Measurements from ENCODE around the gene PAXX. TPM values are rescaled to one million over a fixed set of nuclear protein-coding genes. Genes with fewer than 3 reads are reported as not detected.

The PAXX gene
- total RNA-seq, 1 experiment from 2014 or later, result 44.1 TPM

- H3K4me3 Mint-ChIP-seq, result no peak overlapping the region
- peaks cover 6% of the 10 kb centered on the region; the same call in 1 of the 2 replicates for H3K27me3 Mint-ChIP-seq (ENCODE audit: low read depth)
- H3K36me3 Mint-ChIP-seq, result peaks cover 6% of the 10 kb centered on the region; the same call in 1 of the 2 replicates
- ATAC-seq, result no peak
- POLR2A ChIA-PET, result interaction anchor here (0.7 kb wide), 1 partner anchor 544 kb away, joined by 4 read pairs; no protein-coding TSS in a partner anchor
- no peak for DNase-seq (ENCODE audit: low spot score)
- peaks cover 8% of the 10 kb centered on the region for H3K9me3 Mint-ChIP-seq
- CTCF ChIA-PET, result interaction anchor here (0.7 to 3.7 kb wide), 9 partner anchors 18 to 189 kb away, joined by 3 to 23 read pairs (median 5); partner anchors contain the start of gene NPDC1
- H3K4me1 Mint-ChIP-seq, result 0 out of 2 replicates have a peak, but pooled peaks cover 2% of the 10 kb centered on the region
- no peak overlapping the region for H3K27ac Mint-ChIP-seq
- TF ChIP-seq, protein P1, sequence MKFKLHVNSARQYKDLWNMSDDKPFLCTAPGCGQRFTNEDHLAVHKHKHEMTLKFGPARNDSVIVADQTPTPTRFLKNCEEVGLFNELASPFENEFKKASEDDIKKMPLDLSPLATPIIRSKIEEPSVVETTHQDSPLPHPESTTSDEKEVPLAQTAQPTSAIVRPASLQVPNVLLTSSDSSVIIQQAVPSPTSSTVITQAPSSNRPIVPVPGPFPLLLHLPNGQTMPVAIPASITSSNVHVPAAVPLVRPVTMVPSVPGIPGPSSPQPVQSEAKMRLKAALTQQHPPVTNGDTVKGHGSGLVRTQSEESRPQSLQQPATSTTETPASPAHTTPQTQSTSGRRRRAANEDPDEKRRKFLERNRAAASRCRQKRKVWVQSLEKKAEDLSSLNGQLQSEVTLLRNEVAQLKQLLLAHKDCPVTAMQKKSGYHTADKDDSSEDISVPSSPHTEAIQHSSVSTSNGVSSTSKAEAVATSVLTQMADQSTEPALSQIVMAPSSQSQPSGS (CRISPR knock-in tag; IDR thresholded peaks at IDR 0.05; ENCODE audit: borderline replicate concordance, low read depth), result no peak
- TF ChIP-seq ZBTB21 (CRISPR knock-in tag; IDR thresholded peaks at IDR 0.05; ENCODE audit: borderline replicate concordance) (no peak), ZNF671 (CRISPR knock-in tag; IDR thresholded peaks at IDR 0.05) (no peak), SMAD3 (CRISPR knock-in tag; IDR thresholded peaks at IDR 0.05; ENCODE audit: borderline replicate concordance) (no peak), EMX1 (CRISPR knock-in tag; IDR thresholded peaks at IDR 0.05) (no peak), TCF7 (CRISPR knock-in tag; IDR thresholded peaks at IDR 0.05; ENCODE audit: low read depth) (no peak), KAT7 (CRISPR knock-in tag; IDR thresholded peaks at IDR 0.05; ENCODE audit: borderline replicate concordance) (no peak), IRF1 (CRISPR knock-in tag; IDR thresholded peaks at IDR 0.05) (no peak), CREB1 (CRISPR knock-in tag; IDR thresholded peaks at IDR 0.05) (no peak), SOX15 (CRISPR knock-in tag; IDR thresholded peaks at IDR 0.05) (no peak), MLX (CRISPR knock-in tag; IDR thresholded peaks at IDR 0.05) (no peak), TEAD1 (CRISPR knock-in tag; IDR thresholded peaks at IDR 0.05) (no peak), JUN (CRISPR knock-in tag; IDR thresholded peaks at IDR 0.05) (no peak), MAX (CRISPR knock-in tag; IDR thresholded peaks at IDR 0.05) (no peak), ZNF425 (CRISPR knock-in tag; conservative IDR thresholded peaks at IDR 0.05) (no peak)
- TF ChIP-seq, protein P2, sequence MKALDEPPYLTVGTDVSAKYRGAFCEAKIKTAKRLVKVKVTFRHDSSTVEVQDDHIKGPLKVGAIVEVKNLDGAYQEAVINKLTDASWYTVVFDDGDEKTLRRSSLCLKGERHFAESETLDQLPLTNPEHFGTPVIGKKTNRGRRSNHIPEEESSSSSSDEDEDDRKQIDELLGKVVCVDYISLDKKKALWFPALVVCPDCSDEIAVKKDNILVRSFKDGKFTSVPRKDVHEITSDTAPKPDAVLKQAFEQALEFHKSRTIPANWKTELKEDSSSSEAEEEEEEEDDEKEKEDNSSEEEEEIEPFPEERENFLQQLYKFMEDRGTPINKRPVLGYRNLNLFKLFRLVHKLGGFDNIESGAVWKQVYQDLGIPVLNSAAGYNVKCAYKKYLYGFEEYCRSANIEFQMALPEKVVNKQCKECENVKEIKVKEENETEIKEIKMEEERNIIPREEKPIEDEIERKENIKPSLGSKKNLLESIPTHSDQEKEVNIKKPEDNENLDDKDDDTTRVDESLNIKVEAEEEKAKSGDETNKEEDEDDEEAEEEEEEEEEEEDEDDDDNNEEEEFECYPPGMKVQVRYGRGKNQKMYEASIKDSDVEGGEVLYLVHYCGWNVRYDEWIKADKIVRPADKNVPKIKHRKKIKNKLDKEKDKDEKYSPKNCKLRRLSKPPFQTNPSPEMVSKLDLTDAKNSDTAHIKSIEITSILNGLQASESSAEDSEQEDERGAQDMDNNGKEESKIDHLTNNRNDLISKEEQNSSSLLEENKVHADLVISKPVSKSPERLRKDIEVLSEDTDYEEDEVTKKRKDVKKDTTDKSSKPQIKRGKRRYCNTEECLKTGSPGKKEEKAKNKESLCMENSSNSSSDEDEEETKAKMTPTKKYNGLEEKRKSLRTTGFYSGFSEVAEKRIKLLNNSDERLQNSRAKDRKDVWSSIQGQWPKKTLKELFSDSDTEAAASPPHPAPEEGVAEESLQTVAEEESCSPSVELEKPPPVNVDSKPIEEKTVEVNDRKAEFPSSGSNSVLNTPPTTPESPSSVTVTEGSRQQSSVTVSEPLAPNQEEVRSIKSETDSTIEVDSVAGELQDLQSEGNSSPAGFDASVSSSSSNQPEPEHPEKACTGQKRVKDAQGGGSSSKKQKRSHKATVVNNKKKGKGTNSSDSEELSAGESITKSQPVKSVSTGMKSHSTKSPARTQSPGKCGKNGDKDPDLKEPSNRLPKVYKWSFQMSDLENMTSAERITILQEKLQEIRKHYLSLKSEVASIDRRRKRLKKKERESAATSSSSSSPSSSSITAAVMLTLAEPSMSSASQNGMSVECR (CRISPR knock-in tag; IDR thresholded peaks at IDR 0.05; ENCODE audit: borderline replicate concordance), result no peak
- TF ChIP-seq, protein P3, sequence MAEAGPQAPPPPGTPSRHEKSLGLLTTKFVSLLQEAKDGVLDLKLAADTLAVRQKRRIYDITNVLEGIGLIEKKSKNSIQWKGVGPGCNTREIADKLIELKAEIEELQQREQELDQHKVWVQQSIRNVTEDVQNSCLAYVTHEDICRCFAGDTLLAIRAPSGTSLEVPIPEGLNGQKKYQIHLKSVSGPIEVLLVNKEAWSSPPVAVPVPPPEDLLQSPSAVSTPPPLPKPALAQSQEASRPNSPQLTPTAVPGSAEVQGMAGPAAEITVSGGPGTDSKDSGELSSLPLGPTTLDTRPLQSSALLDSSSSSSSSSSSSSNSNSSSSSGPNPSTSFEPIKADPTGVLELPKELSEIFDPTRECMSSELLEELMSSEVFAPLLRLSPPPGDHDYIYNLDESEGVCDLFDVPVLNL (CRISPR knock-in tag; IDR thresholded peaks at IDR 0.05; ENCODE audit: borderline replicate concordance, low read depth), result no peak
- TF ChIP-seq, protein P4, sequence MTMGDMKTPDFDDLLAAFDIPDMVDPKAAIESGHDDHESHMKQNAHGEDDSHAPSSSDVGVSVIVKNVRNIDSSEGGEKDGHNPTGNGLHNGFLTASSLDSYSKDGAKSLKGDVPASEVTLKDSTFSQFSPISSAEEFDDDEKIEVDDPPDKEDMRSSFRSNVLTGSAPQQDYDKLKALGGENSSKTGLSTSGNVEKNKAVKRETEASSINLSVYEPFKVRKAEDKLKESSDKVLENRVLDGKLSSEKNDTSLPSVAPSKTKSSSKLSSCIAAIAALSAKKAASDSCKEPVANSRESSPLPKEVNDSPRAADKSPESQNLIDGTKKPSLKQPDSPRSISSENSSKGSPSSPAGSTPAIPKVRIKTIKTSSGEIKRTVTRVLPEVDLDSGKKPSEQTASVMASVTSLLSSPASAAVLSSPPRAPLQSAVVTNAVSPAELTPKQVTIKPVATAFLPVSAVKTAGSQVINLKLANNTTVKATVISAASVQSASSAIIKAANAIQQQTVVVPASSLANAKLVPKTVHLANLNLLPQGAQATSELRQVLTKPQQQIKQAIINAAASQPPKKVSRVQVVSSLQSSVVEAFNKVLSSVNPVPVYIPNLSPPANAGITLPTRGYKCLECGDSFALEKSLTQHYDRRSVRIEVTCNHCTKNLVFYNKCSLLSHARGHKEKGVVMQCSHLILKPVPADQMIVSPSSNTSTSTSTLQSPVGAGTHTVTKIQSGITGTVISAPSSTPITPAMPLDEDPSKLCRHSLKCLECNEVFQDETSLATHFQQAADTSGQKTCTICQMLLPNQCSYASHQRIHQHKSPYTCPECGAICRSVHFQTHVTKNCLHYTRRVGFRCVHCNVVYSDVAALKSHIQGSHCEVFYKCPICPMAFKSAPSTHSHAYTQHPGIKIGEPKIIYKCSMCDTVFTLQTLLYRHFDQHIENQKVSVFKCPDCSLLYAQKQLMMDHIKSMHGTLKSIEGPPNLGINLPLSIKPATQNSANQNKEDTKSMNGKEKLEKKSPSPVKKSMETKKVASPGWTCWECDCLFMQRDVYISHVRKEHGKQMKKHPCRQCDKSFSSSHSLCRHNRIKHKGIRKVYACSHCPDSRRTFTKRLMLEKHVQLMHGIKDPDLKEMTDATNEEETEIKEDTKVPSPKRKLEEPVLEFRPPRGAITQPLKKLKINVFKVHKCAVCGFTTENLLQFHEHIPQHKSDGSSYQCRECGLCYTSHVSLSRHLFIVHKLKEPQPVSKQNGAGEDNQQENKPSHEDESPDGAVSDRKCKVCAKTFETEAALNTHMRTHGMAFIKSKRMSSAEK (CRISPR knock-in tag; IDR thresholded peaks at IDR 0.05; ENCODE audit: borderline replicate concordance), result no peak
- TF ChIP-seq, protein P5, sequence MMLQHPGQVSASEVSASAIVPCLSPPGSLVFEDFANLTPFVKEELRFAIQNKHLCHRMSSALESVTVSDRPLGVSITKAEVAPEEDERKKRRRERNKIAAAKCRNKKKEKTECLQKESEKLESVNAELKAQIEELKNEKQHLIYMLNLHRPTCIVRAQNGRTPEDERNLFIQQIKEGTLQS (CRISPR knock-in tag; conservative IDR thresholded peaks at IDR 0.05), result no peak
Observed at GRCh38 chr9:137002646-137003041, 10.4 kb downstream of the PAXX start.

All from WTC11 (cell line).